GM19351 (cell line): ENCODE data around the gene TEF.
"Not testable (repeated sequence)": the region's sequence is repeated elsewhere in the genome, so short reads cannot be mapped to it uniquely, and the experiment has no call there.

Experiments
- ATAC-seq: cut with Tn5 transposase; IDR thresholded peaks from one replicate; pipeline ENCODE4 v1.9.1; 2021; ENCODE audit warnings: mild to moderate bottlenecking, moderate library complexity; ENCODE audit not compliant: unreplicated experiment

TEF gene

GRCh38 chr22:41380993-41381328, 781 bp upstream of the TEF start:
- peak; percentile 23 for ATAC-seq

GRCh38 chr22:41382098-41382578, 396 bp downstream of the TEF start:
- peak; percentile 29 for ATAC-seq

- ATAC-seq, result no peak
Observed at GRCh38 chr22:41382610-41383009, 868 bp downstream of the TEF start.

- ATAC-seq, result no peak
Observed at GRCh38 chr22:41383085-41383484, 1.3 kb downstream of the TEF start.

- ATAC-seq, result no peak
Observed at GRCh38 chr22:41384128-41384527, 2.4 kb downstream of the TEF start.

- ATAC-seq, result no peak
Observed at GRCh38 chr22:41387341-41387740, 5.6 kb downstream of the TEF start.

GRCh38 chr22:41394012-41394356, 12.2 kb downstream of the TEF start:
- no peak for ATAC-seq

- ATAC-seq, result no peak
Observed at GRCh38 chr22:41395531-41396240, 13.9 kb downstream of the TEF start.

- no peak for ATAC-seq
Observed at GRCh38 chr22:41397143-41397811, 15.5 kb downstream of the TEF start.

- no peak for ATAC-seq
Observed at GRCh38 chr22:41398921-41399320, 17.2 kb downstream of the TEF start.

- ATAC-seq, result no peak
Observed at GRCh38 chr22:41401781-41402648, 20.3 kb downstream of the TEF start.

- not testable (repeated sequence) for ATAC-seq
Observed at GRCh38 chr22:41402851-41403250, 21.1 kb downstream of the TEF start.

GRCh38 chr22:41403532-41404318, 22.0 kb downstream of the TEF start:
- ATAC-seq, result peak; percentile 77

- no peak for ATAC-seq
Observed at GRCh38 chr22:41405588-41405987, 23.8 kb downstream of the TEF start.

- ATAC-seq, result no peak
Observed at GRCh38 chr22:41406410-41406809, 24.7 kb downstream of the TEF start.

GRCh38 chr22:41407433-41407832, 25.7 kb downstream of the TEF start:
- ATAC-seq, result no peak

- ATAC-seq, result no peak
Observed at GRCh38 chr22:41408665-41409064, 26.9 kb downstream of the TEF start.

- ATAC-seq, result no peak
Observed at GRCh38 chr22:41410311-41410751, 28.6 kb downstream of the TEF start.

GRCh38 chr22:41411021-41411851, 29.5 kb downstream of the TEF start:
- no peak for ATAC-seq

GRCh38 chr22:41415554-41415953, 33.8 kb downstream of the TEF start:
- ATAC-seq, result no peak
